ENCODE measurements around the gene TGFBR1. TPM values are rescaled to one million over a fixed set of nuclear protein-coding genes. Genes with fewer than 3 reads are reported as not detected.
"Not testable (repeated sequence)": the region's sequence is repeated elsewhere in the genome, so short reads cannot be mapped to it uniquely, and the experiment has no call there.

The TGFBR1 gene
- total RNA-seq, 2 donors from 2014 or later: 74.8 to 75.6 TPM

GRCh38 chr9:99192786-99193465 is 88.0 kb downstream of the TGFBR1 start:
- Mint-ChIP-seq H3K36me3 (ENCODE audit: low read depth) (no peaks in the 10 kb centered on the region), H3K4me3 (no peak overlapping the region), H3K4me1 (peaks cover 8% of the 10 kb centered on the region), H3K27me3 (ENCODE audit: insufficient read depth) (peaks cover 6% of the 10 kb centered on the region), H3K27ac (no peak overlapping the region), H3K9me3 (no peaks in the 10 kb centered on the region)
- no peaks in the 10 kb centered on the region for H3K36me3 ChIP-seq (ENCODE audit: control insufficient read depth, insufficient read depth, low read length)
- H3K27me3 ChIP-seq (ENCODE audit: control insufficient read depth, insufficient read depth, low read length, poor library complexity, severe bottlenecking): peaks cover 6% of the 10 kb centered on the region
- peak; percentile 69 for TF ChIP-seq CTCF (conservative IDR thresholded peaks at IDR 0.05)
- no peak overlapping the region for H3K9ac ChIP-seq (ENCODE audit: extremely low read depth, low read length, poor library complexity, severe bottlenecking)
- no peak overlapping the region for H3K4me3 ChIP-seq (ENCODE audit: low read length)
- H3K9me3 ChIP-seq (ENCODE audit: control insufficient read depth, low read length): no peaks in the 10 kb centered on the region
- no peak for DNase-seq
- WGBS, 2 experiments (ENCODE audit: insufficient coverage in 1 of 2, insufficient read length in 1 of 2): 72 to 76% methylated on average over 4 to 5 of the region's 5 CpGs
- H3K4me1 ChIP-seq (ENCODE audit: control insufficient read depth, insufficient read depth, low read length): no peaks in the 10 kb centered on the region
- no peak overlapping the region for H3K27ac ChIP-seq (ENCODE audit: low read depth, low read length)

- H3K27me3 Mint-ChIP-seq (ENCODE audit: insufficient read depth): peaks cover 6% of the 10 kb centered on the region
- 96 to 100% methylated on average over 1 to 2 of the region's 2 CpGs for WGBS, 2 experiments (ENCODE audit: insufficient coverage in 1 of 2, insufficient read length in 1 of 2)
- H3K36me3 Mint-ChIP-seq (ENCODE audit: low read depth): no peaks in the 10 kb centered on the region
- no peak for TF ChIP-seq CTCF (conservative IDR thresholded peaks at IDR 0.05)
- H3K4me3 Mint-ChIP-seq: no peak overlapping the region
- peaks cover 9% of the 10 kb centered on the region for H3K4me1 Mint-ChIP-seq
- Histone ChIP-seq H3K4me3 (ENCODE audit: low read length) (no peak overlapping the region), H3K9me3 (ENCODE audit: control insufficient read depth, low read length) (no peaks in the 10 kb centered on the region), H3K27me3 (ENCODE audit: control insufficient read depth, insufficient read depth, low read length, poor library complexity, severe bottlenecking) (peaks cover under 1% of the 10 kb centered on the region), H3K36me3 (ENCODE audit: control insufficient read depth, insufficient read depth, low read length) (no peaks in the 10 kb centered on the region), H3K9ac (ENCODE audit: extremely low read depth, low read length, poor library complexity, severe bottlenecking) (no peak overlapping the region), H3K27ac (ENCODE audit: low read depth, low read length) (no peak overlapping the region), H3K4me1 (ENCODE audit: control insufficient read depth, insufficient read depth, low read length) (no peaks in the 10 kb centered on the region)
- H3K9me3 Mint-ChIP-seq: no peaks in the 10 kb centered on the region
- DNase-seq: no peak
- H3K27ac Mint-ChIP-seq: no peak overlapping the region
Observed at GRCh38 chr9:99193466-99193821, 88.5 kb downstream of the TGFBR1 start.

GRCh38 chr9:99196484-99196883 is 91.6 kb downstream of the TGFBR1 start:
- H3K9ac ChIP-seq (ENCODE audit: extremely low read depth, low read length, poor library complexity, severe bottlenecking); H3K4me1 ChIP-seq (ENCODE audit: control insufficient read depth, insufficient read depth, low read length); H3K27me3 Mint-ChIP-seq (ENCODE audit: insufficient read depth); H3K27ac Mint-ChIP-seq; H3K4me3 ChIP-seq (ENCODE audit: low read length); H3K9me3 Mint-ChIP-seq; H3K4me1 Mint-ChIP-seq; H3K9me3 ChIP-seq (ENCODE audit: control insufficient read depth, low read length); H3K36me3 ChIP-seq (ENCODE audit: control insufficient read depth, insufficient read depth, low read length); H3K4me3 Mint-ChIP-seq; H3K27me3 ChIP-seq (ENCODE audit: control insufficient read depth, insufficient read depth, low read length, poor library complexity, severe bottlenecking); H3K36me3 Mint-ChIP-seq (ENCODE audit: low read depth); H3K27ac ChIP-seq (ENCODE audit: low read depth, low read length); DNase-seq: not testable (repeated sequence)
- WGBS, 2 experiments (ENCODE audit: insufficient coverage in 1 of 2, insufficient read length in 1 of 2): 89 to 98% methylated on average over 5 of the region's 5 CpGs

All from endodermal cell (in vitro differentiated cells).